HAP-1 (cell line): ENCODE measurements around the gene COL4A3.
"Not testable (repeated sequence)": the region's sequence is repeated elsewhere in the genome, so short reads cannot be mapped to it uniquely, and the experiment has no call there.

Experiments
- DNase-seq, 2 experiments: peaks; one replicate each; pipeline ENCODE4 v3.0.0-alpha.2; 2016 to 2020; ENCODE audit warnings: low spot score in 2 of 2
- H3K27me3 ChIP-seq: fragments of 250-450 bp; sonication (Bioruptor Pico); 2 replicates; pipeline ENCODE4 v1.5.1; 2020; ENCODE audit warnings: low read depth, mild to moderate bottlenecking, moderate library complexity
- H3K36me3 ChIP-seq: fragments of 250-450 bp; sonication (Bioruptor Pico); replicated peaks from 2 replicates; pipeline ENCODE4 v1.5.1; 2020; ENCODE audit warnings: mild to moderate bottlenecking
- H3K4me1 ChIP-seq: fragments of 250-450 bp; sonication (Bioruptor Pico); 2 replicates; pipeline ENCODE4 v1.5.1; 2020; ENCODE audit warnings: mild to moderate bottlenecking
- H3K4me3 ChIP-seq: fragments of 250-450 bp; sonication (Bioruptor Pico); 2 replicates; pipeline ENCODE4 v1.5.1; 2020; ENCODE audit warnings: mild to moderate bottlenecking, moderate library complexity
- H3K9me3 ChIP-seq: fragments of 250-450 bp; sonication (Bioruptor Pico); 2 replicates; pipeline ENCODE4 v1.5.1; 2020; ENCODE audit warnings: mild to moderate bottlenecking, moderate library complexity
- in situ Hi-C: fragments of 300-500 bp; cut with MboI; formaldehyde crosslinking; loops from 3 replicates; pipeline ENCODE4 v1.14.3; 2020; ENCODE audit warnings: low sequenced_read_pairs, inconsistent platforms, mixed read lengths

The COL4A3 gene

DNA sequence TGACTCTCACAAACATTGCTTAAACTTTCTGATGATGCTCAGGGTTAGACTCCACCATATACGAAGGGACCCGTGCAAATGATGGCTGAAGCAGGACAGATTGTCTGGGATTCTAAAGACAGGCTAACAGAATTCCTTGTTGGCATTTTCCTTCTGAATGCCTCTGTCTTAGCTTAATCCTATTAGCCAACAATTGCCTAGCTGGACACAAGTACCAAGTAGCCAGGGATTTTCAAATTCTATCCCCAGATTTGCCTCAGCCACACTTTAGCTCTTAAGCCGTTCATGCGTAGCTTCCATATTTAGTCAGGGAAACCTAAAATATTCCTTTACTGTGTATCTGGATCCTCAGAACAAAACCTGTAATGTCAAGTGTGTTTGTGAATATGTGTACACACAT lies 40.0 kb downstream of the COL4A3 start:
- Histone ChIP-seq H3K4me3 (no peak overlapping the region), H3K9me3 (no peaks in the 10 kb centered on the region), H3K27me3 (no peaks in the 10 kb centered on the region), H3K4me1 (peaks cover 9% of the 10 kb centered on the region; the same call in 1 of the 2 replicates), H3K36me3 (no peaks in the 10 kb centered on the region)
- DNase-seq, result peak in 1 of 2 experiments; percentile 44
- in situ Hi-C loops, result no loop called here

DNA sequence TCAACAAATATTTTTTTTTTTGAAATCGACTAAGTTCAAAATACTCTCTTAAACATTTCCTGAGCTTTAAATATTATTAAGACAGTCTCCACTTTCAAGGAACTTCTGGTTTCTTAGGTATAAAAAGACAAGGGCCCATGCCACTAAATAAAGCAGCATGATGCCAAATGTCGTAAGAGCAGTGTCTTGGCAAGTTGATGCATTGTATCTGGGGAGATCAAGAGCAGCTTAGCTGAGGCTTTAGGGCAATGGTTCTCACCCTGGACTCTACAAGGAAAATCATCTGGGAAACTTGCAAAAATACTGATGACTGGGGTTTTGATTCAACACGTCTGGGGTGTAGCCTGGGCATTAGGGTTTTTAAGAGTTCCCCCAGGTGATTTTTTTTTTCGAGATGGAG lies 41.3 kb downstream of the COL4A3 start:
- no peak for DNase-seq
- in situ Hi-C loops, result no loop called here
- Histone ChIP-seq H3K27me3 (no peaks in the 10 kb centered on the region), H3K4me3 (no peak overlapping the region), H3K36me3 (no peaks in the 10 kb centered on the region), H3K9me3 (no peaks in the 10 kb centered on the region), H3K4me1 (peaks cover 9% of the 10 kb centered on the region; the same call in 1 of the 2 replicates)

DNA sequence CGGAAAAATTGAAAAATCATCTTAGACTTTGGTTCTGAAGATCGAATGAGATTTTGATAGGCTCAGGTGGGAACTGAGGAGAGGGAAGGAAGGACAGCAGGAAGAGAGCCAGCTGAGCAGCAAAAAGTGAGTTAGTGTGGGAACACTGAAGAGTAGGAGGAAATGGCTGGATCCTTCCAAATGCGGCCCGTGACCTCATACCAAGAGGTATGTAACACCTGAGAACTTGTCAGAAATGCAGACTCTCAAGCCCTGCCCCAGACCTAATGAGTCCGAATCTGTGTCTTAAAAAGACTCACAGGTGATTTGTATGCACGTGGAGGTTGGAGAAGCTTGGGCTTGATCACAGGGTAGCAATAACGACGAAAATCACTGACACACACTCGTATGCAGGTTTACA lies 42.0 kb downstream of the COL4A3 start:
- H3K9me3 ChIP-seq, result no peaks in the 10 kb centered on the region
- no peaks in the 10 kb centered on the region for H3K36me3 ChIP-seq
- peaks cover 9% of the 10 kb centered on the region; the same call in 1 of the 2 replicates for H3K4me1 ChIP-seq
- no peaks in the 10 kb centered on the region for H3K27me3 ChIP-seq
- in situ Hi-C loops, result no loop called here
- H3K4me3 ChIP-seq, result no peak overlapping the region
- no peak for DNase-seq

DNA sequence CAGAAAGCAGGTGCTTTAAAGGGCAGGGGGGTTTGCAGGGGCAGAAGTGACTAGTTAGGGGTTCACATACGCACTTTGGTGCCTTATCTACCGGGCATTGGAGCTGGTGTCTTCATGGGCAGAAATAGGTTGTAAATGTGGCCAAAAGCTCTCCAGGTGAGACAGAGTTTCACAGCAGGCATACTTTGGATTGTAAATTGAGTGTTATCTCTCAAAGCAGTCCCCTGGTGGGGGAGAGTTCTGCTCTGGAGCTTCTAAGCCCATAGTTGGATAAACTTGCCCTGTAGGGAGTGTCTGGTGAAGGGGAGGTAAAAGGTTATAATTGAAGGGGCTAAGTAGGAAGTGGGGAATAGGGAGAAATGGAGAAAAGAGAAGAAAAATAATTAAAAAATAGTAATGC lies 43.1 kb downstream of the COL4A3 start:
- Histone ChIP-seq H3K4me3 (no peak overlapping the region), H3K27me3 (no peaks in the 10 kb centered on the region), H3K36me3 (no peaks in the 10 kb centered on the region), H3K4me1 (peaks cover 9% of the 10 kb centered on the region; the same call in 1 of the 2 replicates), H3K9me3 (no peaks in the 10 kb centered on the region)
- in situ Hi-C loops, result no loop called here
- no peak for DNase-seq

DNA sequence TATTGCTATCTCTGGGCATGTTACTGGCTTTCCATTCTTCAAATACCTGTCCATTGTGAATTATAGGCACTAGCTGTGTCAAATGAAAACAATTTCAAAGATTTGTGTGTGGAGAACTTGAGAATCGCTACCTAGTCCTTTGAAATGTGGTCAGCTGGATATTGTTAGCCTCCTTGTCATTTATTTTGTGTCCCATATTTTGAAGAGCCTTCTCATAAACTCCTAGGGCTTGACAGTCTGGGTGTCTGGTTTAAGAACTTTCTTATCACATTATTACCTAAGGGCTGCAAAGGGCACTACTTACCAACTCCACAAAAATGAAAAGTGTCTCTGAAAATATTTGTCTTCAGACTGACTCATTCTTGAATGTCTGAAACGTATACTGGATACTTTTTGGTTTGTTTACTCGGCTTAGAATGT lies 50.2 kb downstream of the COL4A3 start:
- Histone ChIP-seq H3K36me3 (no peaks in the 10 kb centered on the region), H3K9me3 (no peaks in the 10 kb centered on the region), H3K4me3 (no peak overlapping the region), H3K4me1 (no peaks in the 10 kb centered on the region), H3K27me3 (no peaks in the 10 kb centered on the region)
- in situ Hi-C loops, result no loop called here
- DNase-seq, result no peak

DNA sequence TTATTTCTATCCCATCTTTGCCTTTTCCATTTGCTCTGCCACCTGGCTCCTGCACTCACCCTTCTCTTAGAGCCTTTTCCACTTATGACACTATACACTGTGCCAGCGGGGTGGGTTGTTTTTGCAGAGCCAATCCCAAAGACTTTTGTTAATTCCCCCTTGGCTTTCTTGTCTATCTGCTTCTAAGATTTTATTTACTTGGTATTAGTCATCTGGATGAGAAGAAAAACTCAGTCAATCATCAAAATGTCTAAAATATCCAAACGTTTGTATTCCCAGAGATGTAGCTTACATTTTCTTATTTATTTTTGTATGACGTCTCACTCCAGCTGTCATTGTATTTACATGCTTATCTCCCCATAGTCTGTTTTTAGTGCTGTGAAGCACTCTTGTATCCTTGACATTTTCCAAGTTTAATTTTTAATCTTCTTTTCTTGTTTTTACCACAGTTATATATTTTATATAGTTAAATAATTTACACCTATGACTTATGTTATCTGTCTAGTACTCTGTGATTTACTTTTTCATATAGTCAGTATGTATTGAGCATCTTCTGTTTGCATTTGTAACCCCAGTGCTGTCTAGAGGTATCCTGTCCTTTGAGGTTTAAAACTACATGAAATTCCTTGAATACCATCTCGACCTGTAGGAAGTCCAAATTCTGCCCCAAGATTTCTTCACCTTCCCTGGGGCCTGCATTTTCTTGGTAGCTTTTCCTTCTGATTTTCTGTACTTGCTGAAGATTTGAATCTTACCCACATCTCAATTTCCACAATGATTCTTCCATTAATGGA lies 55.1 kb downstream of the COL4A3 start:
- Histone ChIP-seq H3K4me1 (no peaks in the 10 kb centered on the region), H3K9me3 (no peaks in the 10 kb centered on the region), H3K27me3 (no peaks in the 10 kb centered on the region), H3K4me3 (no peak overlapping the region), H3K36me3 (no peaks in the 10 kb centered on the region)
- in situ Hi-C loops, result loop anchor here (10.0 kb wide), 1 partner anchor 85 kb away; no protein-coding TSS in a partner anchor
- no peak for DNase-seq

DNA sequence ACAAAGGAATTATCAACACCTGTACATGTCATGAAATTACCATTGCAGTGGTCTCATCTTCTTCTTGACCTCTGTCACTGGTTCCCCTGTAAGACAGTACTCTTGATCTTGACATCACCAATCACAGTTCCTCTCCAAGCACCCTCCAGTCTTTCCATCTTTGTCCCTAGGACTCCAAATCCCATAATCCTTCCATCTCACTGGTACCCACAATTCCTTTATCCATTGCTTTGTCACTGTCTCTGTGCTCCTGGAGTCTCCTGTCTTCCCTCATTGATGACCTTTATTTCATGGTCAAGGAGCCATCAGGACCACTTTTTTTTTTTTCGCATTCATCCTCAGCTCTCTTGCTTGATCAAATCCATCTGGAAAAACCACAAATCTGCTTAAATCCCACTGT lies 56.7 kb downstream of the COL4A3 start:
- H3K4me1 ChIP-seq, result no peaks in the 10 kb centered on the region
- no peaks in the 10 kb centered on the region for H3K36me3 ChIP-seq
- no peak for DNase-seq
- no peaks in the 10 kb centered on the region for H3K9me3 ChIP-seq
- H3K27me3 ChIP-seq, result no peaks in the 10 kb centered on the region
- H3K4me3 ChIP-seq, result no peak overlapping the region
- in situ Hi-C loops, result loop anchor here (10.0 kb wide), 1 partner anchor 86 kb away; no protein-coding TSS in a partner anchor

DNA sequence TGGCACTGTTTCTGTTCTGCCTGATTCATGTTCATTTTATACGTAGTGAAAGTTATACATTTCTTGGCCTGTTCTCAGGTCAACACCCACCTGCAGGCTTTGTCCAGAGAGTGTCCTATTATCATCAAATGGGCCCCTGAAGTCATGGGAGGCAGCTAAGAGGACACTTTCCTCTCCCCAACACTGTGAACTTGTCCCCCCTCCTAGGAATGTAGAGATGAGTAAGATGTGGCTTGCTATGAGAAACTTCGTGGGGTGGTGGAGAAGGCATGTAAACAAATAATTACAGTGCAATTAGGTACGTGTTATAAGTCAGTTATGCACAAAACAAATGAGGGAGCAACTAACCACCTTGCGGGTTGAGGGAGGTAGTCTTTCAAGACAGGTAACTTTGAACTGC lies 57.9 kb downstream of the COL4A3 start:
- no peaks in the 10 kb centered on the region for H3K27me3 ChIP-seq
- no peaks in the 10 kb centered on the region for H3K9me3 ChIP-seq
- in situ Hi-C loops, result loop anchor here (10.0 kb wide), 1 partner anchor 87 kb away; no protein-coding TSS in a partner anchor
- no peaks in the 10 kb centered on the region for H3K4me1 ChIP-seq
- DNase-seq, result no peak
- H3K36me3 ChIP-seq, result no peaks in the 10 kb centered on the region
- no peak overlapping the region for H3K4me3 ChIP-seq

DNA sequence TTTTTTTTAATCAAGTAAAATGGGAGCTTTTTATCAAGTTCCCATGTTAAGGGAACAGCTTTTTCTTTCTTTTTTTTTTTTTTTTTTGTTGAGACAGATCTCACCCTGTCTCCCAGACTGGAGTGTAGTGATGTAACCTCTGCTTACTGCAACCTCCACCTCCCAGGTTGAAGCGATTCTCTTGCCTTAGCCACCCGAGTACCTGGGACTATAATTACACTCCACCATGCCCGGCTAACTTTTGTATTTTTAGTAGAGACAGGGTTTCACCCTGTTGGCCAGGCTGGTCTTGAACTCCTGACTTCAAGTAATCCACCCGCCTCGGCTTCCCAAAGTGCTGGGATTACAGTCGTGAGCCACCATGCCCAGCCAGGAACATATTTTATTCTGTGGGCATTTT lies 61.2 kb downstream of the COL4A3 start:
- not testable (repeated sequence) for H3K9me3 ChIP-seq, H3K36me3 ChIP-seq, H3K4me3 ChIP-seq, H3K4me1 ChIP-seq, H3K27me3 ChIP-seq, DNase-seq
- in situ Hi-C loops, result loop anchor here (10.0 kb wide), 1 partner anchor 91 kb away; no protein-coding TSS in a partner anchor

DNA sequence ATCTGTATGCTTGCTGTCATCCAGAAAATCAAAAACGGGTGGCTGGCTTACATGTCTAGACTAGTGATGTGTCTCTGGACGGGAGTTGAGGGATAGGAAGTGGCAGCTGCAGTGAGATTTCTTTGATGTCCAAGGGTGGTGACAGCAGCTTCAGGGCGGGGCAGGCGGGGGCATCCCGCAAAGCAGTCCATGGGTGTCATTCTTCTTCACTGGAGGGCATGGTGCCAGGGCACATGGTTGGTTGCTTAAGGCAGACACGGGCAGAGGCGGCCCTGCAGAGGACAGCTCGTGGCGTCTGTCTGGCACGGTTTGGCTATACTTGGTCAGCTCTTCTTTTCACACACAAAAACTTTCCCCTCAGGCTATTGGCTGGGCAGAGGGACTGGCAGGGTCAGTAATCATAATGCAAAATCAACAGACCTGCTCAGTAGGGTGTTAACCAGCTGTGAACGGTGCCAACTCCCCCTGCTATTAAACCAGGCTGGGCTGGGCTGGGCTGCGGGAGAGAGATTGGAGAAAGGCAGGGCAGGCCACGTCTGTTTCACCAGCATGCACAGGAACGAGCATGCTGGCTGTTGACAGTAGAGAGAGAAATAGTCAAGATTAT lies 63.7 kb downstream of the COL4A3 start:
- Histone ChIP-seq H3K36me3 (no peaks in the 10 kb centered on the region), H3K27me3 (no peaks in the 10 kb centered on the region), H3K4me3 (no peak overlapping the region), H3K9me3 (no peaks in the 10 kb centered on the region), H3K4me1 (no peaks in the 10 kb centered on the region)
- in situ Hi-C loops, result loop anchor here (10.0 kb wide), 1 partner anchor 93 kb away; no protein-coding TSS in a partner anchor
- DNase-seq, result no peak

DNA sequence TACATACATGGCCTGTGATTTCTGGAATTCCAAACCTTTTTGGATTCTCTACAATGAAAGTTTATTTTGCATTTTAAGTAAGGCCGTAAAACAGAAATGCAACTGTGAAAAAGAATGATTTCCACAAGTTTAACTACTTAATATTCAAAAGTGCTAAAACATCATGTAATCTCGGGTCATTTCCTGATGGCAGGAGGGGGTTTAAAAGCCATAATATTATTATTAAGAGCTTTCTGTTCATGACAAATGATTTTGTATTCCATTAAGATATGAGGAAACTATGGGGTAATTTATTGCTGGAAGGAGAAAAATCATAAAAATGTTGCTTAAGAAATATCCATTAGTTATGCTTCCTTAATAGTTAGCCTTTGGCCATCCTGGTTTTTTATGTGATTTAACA lies 65.7 kb downstream of the COL4A3 start:
- no peak for DNase-seq
- in situ Hi-C loops, result no loop called here
- H3K9me3 ChIP-seq, result no peaks in the 10 kb centered on the region
- H3K36me3 ChIP-seq, result no peaks in the 10 kb centered on the region
- H3K4me3 ChIP-seq, result no peak overlapping the region
- H3K4me1 ChIP-seq, result no peaks in the 10 kb centered on the region
- no peaks in the 10 kb centered on the region for H3K27me3 ChIP-seq

DNA sequence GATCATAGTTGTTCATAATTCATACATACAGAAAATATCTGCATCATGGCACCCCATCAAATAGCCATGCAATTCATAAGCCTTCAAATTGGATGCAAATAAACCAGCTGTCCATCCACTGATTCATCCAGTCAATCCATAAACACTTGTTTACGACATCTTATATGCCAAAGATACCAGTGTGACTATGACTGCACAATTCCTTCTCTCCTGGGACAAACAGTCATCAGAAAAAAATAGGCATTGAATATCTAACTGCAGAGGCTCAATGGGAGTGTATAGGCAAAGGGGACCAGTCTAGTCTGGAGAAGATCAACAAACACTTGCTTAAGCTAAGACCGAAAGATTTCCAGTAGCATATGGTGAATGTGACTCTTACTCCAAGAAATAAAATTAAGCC lies 70.0 kb downstream of the COL4A3 start:
- in situ Hi-C loops, result no loop called here
- H3K4me1 ChIP-seq, result peaks cover 14% of the 10 kb centered on the region
- H3K9me3 ChIP-seq, result no peaks in the 10 kb centered on the region
- no peak for DNase-seq
- no peaks in the 10 kb centered on the region for H3K27me3 ChIP-seq
- no peaks in the 10 kb centered on the region for H3K36me3 ChIP-seq
- H3K4me3 ChIP-seq, result no peak overlapping the region

DNA sequence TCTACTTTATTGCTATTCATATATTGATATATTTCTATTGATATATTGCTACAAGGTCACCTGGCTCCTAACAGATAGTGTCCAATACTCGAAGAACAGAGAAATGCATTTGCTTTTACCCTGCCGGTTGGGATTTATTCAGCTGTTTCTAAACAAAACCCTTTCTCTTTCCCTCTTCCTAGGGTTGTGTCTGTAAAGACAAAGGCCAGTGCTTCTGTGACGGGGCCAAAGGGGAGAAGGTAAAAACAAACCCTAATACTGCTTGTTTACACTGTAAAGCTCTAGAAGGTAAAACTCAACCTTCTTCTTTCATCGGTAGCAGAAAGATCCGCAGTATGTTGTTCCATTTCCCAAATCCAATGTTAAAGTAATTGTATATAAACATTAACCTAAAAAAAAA lies 73.4 kb downstream of the COL4A3 start:
- H3K36me3 ChIP-seq, result no peaks in the 10 kb centered on the region
- DNase-seq, result no peak
- no peaks in the 10 kb centered on the region for H3K9me3 ChIP-seq
- H3K27me3 ChIP-seq, result no peaks in the 10 kb centered on the region
- no peak overlapping the region for H3K4me3 ChIP-seq
- H3K4me1 ChIP-seq, result peaks cover 36% of the 10 kb centered on the region
- in situ Hi-C loops, result no loop called here
